MM.1S (cell line): Measurements from ENCODE around the gene LYSMD3.

Experiments
- EZH2 ChIP-seq: fragments of 300-600 bp; sonication (generic); optimal IDR thresholded peaks from 2 replicates; pipeline ENCODE3; 2017; ENCODE audit warnings: low read depth, mild to moderate bottlenecking, antibody characterized with exemption, low read length, mixed read lengths
- EZH2phosphoT487 ChIP-seq: fragments of 300-600 bp; sonication (generic); IDR thresholded peaks from 2 replicates; pipeline ENCODE4 v1.6.1; 2018; ENCODE audit warnings: antibody characterized with exemption, low read length
- TF ChIP-seq, protein P1 (sequence below): fragments of 300-600 bp; sonication (generic); IDR thresholded peaks from 2 replicates; pipeline ENCODE4 v1.5.1; 2016; ENCODE audit warnings: antibody characterized with exemption, low read length, mixed read lengths

DNA sequence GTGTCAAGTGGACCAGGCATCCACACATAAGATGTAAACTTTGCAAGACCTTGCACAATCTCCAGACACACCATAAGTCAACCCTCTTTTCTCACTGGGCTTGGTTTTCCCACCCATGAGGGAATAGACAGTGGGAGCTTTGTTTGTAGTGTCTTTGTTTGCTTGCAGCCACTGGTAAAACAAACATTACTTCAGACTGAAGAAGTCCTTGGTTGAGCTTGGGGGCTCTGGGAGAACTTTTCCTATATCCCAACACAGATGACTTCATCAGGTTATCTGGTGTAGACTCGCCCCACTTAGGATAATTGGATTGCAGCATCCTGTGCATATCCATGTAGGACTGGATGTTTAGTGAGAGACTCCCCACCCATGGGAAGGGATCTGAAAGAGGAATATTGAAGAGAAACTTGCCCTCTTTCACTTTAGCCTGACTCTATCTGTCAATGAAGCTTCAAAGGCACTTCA, 17.7 kb upstream of the LYSMD3 start:
- TF ChIP-seq, protein P1, sequence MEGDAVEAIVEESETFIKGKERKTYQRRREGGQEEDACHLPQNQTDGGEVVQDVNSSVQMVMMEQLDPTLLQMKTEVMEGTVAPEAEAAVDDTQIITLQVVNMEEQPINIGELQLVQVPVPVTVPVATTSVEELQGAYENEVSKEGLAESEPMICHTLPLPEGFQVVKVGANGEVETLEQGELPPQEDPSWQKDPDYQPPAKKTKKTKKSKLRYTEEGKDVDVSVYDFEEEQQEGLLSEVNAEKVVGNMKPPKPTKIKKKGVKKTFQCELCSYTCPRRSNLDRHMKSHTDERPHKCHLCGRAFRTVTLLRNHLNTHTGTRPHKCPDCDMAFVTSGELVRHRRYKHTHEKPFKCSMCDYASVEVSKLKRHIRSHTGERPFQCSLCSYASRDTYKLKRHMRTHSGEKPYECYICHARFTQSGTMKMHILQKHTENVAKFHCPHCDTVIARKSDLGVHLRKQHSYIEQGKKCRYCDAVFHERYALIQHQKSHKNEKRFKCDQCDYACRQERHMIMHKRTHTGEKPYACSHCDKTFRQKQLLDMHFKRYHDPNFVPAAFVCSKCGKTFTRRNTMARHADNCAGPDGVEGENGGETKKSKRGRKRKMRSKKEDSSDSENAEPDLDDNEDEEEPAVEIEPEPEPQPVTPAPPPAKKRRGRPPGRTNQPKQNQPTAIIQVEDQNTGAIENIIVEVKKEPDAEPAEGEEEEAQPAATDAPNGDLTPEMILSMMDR = no peak
- TF ChIP-seq EZH2 = no peak
- TF ChIP-seq EZH2phosphoT487 = no peak
